GM11168 (cell line): ENCODE measurements around the gene CBR1.

Experiments
- in situ Hi-C: fragments of 300-500 bp; cut with MboI; formaldehyde crosslinking; loops from one replicate; pipeline ENCODE4 v1.12.0; 2022; ENCODE audit warnings: low sequenced_read_pairs; ENCODE audit not compliant: unreplicated experiment

CBR1 gene

GRCh38 chr21:36105327-36105842 is 35.6 kb downstream of the CBR1 start:
- in situ Hi-C loops = no loop called here

- in situ Hi-C loops = no loop called here
Measured at GRCh38 chr21:36109868-36110267, 40.0 kb downstream of the CBR1 start.

GRCh38 chr21:36111238-36111637 is 41.4 kb downstream of the CBR1 start:
- in situ Hi-C loops = no loop called here

- in situ Hi-C loops = no loop called here
Measured at GRCh38 chr21:36113647-36114428, 44.0 kb downstream of the CBR1 start.

GRCh38 chr21:36115138-36115730 is 45.4 kb downstream of the CBR1 start:
- in situ Hi-C loops = no loop called here

GRCh38 chr21:36117286-36117741 is 47.5 kb downstream of the CBR1 start:
- in situ Hi-C loops = no loop called here

- in situ Hi-C loops = no loop called here
Measured at GRCh38 chr21:36120304-36120888, 50.6 kb downstream of the CBR1 start.
